ENCODE measurements around the gene SLC19A1.

SLC19A1 gene

DNA sequence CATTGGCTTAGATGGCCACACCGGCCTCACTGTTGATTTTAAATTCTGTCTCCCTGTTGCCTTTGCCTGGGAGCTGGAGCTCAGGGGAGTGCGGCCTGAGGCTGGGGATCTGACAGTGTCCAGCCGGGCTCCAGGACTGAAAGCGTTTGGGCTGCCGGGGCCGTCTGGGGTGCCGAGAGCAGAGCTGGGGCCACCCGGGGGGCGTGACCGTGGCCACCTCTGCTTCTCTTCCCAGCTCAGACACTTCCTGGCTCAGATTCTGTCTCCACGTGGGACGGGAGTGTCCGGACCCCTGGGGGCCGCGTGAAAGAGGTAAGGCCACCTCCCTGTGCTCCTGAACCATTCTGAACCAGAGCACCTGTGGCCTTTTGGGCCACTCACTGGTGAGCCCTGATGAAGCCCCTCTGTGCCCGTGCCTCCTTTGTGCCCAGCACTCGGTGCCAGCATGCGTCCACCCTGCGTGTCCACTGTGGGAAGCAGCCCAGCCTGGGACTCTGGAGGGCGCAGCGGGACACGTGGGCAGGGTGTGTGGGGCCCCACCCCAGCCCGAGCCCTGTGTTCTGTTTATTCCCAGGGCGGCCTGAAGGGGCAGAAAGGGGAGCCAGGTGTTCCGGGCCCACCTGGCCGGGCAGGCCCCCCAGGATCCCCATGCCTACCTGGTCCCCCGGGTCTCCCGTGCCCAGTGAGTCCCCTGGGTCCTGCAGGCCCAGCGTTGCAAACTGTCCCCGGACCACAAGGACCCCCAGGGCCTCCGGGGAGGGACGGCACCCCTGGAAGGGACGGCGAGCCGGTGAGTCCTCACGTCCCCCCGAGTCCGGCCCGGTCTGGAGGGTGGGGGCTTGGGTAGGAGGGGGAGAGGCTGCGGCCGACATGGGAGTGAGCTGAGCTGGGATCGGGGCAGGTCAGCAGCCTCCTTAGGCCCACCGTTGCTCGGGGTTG, 64.8 kb downstream of the SLC19A1 start:
- no peak for DNase-seq (ENCODE audit: low read depth in 1 of 2, low spot score in 1 of 2)
- no peak for TF ChIP-seq JUND (IDR thresholded peaks at IDR 0.05; ENCODE audit: low read depth)
- in situ Hi-C loops (cut with HindIII; ENCODE audit: low pct_unique_long_range_greater_than_20kb, low sequenced_read_pairs): no loop called here

DNA sequence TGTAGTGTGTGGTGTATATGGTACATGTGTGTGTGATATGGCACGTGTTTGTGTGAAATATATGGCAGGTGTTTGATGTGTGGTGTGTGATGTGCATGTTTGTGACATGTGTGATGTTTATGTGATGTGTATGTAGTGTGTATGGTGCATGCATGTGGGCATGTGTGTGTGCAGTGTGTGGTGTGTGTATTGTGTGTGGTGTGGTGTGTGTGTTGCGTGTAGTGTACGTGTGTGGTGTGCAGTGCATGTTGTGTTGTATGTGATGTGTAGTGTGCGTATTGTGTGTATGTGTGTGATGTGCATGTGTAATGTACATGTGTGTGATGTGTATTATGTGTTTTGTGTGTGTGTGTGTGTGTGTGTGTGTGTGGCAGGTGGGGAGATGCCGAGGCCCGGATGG, 65.7 kb downstream of the SLC19A1 start:
- DNase-seq (ENCODE audit: low read depth in 1 of 2, low spot score in 1 of 2): no peak
- in situ Hi-C loops (cut with HindIII; ENCODE audit: low pct_unique_long_range_greater_than_20kb, low sequenced_read_pairs): no loop called here
- no peak for TF ChIP-seq JUND (IDR thresholded peaks at IDR 0.05; ENCODE audit: low read depth)

DNA sequence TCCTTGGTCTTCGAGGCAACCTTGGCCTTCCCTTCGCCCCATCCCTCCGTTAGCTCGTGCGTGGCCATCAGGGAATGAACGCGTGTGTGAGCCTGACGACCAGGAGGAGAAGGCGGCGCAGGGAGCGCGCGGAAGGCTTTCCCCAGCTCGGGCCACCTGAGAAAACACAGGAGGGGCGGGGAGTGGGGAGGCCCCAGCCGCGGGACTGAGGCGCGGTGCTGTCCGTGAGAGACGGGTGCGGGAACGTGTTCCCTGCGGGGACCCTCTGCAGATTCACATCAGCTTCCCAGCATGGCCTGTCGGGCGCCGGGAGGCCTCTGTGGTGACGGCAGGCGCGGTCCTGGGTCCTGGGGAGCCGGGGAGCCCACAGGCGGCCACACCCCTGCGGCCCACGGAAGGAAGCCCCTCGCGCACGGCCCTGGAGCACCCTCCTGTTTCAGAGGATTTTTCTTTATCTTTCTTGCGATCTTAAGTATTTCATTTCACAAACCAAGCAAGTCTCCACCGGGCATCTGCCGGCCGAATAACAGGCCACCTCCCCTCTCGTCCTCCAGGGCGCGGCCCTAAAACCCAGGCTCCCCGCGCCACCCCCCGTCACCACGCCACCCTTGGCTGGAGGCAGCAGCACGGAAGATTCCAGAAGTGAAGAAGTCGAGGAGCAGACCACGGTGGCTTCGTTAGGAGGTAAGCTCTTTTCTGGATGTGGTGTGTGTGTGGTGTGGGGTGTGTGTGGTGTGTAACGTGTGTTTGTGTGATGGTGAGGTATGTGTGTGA, 66.3 kb downstream of the SLC19A1 start:
- TF ChIP-seq JUND (IDR thresholded peaks at IDR 0.05; ENCODE audit: low read depth): no peak
- no peak for DNase-seq (ENCODE audit: low read depth in 1 of 2, low spot score in 1 of 2)
- in situ Hi-C loops (cut with HindIII; ENCODE audit: low pct_unique_long_range_greater_than_20kb, low sequenced_read_pairs): no loop called here

DNA sequence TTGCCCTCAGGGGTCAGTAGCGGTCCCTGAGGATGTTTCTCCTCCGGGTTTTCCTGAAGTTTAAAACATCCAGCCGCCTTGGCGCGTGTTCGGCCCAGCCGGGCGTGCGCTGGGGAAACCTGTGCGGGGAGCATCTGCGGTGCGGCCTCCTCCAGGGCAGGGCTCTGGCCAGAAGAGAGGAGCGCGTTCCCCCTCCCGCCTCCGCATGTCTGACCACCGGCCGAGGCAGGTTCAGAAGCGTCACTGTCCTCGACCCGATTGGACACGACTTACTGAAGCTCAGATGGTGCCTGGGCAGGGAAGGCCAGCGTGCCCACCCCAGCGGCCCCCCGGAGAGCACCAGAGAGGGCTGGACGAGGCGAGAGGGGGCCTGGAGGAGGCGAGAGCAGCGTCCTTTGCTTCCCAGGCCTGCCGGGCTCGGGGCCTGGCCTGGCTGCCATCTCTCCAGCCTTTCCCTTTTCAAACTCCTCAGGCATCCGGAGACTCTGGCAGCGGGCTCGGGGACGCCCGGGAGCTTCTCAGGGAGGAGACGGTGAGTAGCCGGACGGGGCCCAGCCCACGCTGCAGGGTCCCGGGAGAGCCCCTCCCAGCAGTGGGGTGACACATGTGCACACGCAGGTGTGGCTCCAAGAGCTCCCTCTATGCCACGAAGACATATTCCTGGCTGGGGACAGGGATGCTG, 67.1 kb downstream of the SLC19A1 start:
- in situ Hi-C loops (cut with HindIII; ENCODE audit: low pct_unique_long_range_greater_than_20kb, low sequenced_read_pairs): no loop called here
- DNase-seq (ENCODE audit: low read depth in 1 of 2, low spot score in 1 of 2): no peak
- no peak for TF ChIP-seq JUND (IDR thresholded peaks at IDR 0.05; ENCODE audit: low read depth)

DNA sequence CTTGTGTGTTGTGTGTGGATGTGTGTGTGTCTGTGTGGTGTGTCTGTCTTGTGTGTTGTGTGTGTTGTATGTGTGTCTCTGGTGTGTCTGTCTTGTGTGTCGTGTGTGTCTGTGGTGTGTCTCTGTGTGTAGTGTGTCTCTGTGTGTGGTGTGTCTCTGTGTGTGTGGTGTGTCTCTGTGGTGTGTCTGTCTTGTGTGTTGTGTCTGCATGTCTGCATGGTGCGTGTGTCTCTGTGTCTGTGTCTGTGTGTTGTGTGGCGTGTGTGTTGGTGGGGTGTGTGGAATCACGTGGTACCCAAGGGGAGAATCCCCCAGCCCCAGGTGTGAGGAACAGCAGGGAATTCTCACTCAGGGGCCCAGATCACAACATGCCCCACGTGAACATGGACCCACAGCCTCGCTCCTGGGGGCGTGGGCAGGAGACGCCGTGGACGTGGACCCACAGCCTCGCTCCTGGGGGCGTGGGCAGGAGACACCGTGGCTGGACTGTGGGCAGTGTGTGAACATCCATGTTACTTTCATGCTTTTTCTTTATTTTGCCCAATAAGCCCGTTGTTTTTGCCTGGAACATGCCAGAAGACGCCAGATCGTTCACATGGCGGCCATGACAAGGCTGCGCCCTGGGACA, 67.8 kb downstream of the SLC19A1 start:
- in situ Hi-C loops (cut with HindIII; ENCODE audit: low pct_unique_long_range_greater_than_20kb, low sequenced_read_pairs): no loop called here
- no peak for DNase-seq (ENCODE audit: low read depth in 1 of 2, low spot score in 1 of 2)
- no peak for TF ChIP-seq JUND (IDR thresholded peaks at IDR 0.05; ENCODE audit: low read depth)

DNA sequence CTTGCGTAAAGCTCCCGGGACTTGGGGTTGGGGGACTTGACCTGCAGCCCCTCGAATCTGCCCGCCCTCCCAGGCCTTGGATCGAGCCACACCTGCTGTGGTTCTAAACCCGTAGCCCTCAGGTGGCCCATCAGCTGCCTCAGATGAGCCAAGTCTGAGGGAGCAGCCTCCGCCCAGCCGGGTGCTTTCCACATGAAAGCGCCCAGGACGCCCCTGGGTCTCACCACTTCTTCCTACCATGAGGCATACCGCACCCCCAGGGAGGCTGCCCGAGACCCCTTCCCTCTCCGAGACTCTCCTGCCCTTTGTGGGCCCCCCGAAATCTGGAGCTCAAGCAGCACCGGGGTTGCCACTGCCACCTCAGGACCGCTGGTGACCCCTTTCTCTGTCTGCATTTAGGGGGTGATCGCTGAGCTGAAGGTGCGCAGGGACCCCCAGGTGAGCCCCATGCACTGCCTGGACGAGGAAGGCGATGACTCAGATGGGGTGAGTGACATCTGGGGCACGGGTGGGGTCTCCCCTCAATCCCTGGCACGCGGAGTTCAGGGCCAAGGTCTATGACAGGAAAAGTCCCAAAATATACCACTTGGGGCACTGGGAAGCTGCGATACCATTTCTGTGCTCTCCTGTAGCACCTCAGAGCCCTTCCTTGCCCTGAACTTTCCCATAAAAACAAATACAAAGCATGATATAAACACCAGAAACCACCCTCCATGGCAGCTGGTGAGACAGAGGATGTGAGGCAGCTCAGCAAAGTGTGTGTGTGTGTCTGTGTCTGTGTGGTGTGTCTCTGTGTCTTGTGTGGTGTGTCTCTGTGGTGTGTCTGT, 68.5 kb downstream of the SLC19A1 start:
- in situ Hi-C loops (cut with HindIII; ENCODE audit: low pct_unique_long_range_greater_than_20kb, low sequenced_read_pairs): no loop called here
- DNase-seq (ENCODE audit: low read depth in 1 of 2, low spot score in 1 of 2): no peak
- TF ChIP-seq JUND (IDR thresholded peaks at IDR 0.05; ENCODE audit: low read depth): no peak

DNA sequence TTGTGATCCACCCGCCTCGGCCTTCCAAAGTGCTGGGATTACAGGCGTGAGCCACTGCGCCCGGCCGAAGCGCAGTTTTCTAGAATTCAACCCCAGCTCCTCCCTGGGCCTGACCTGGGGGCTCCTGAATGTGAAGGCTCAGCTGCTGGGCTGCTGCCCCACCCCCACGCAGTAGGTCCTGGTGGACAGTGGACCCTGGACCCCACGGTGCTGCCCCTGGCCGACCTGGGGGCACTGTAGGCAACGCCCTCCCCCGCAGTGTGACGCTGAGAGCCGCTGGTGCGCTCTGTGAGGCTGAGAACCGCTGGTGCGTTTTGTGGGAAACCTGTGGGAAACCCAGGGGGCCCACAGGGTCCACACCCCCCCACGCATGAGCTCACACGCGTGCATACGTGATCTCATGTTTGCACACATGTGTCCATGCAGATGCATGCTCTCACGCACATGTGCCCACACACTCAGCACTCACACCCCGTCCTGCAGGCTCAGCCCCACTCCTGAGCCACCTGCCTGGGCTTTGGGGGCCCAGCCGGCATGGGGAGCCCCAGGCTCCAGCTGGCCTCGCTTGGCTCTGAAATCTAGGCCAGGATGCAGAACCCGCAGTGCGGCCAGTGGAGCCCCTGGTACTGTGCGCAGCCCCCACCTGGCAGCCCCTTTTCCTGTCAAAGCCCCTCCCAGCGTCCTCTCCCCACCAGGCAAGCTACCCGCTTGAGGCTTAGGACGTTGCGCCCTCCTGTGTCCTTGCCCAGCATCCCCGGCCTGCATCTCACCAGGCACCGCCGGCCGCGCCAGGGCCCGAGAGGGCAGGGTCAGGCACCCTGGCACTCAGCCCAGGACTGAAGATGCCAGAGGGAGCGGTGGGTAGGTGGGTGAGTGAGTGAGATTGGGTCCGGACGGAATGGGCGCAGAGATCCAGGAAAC, 69.5 kb downstream of the SLC19A1 start:
- in situ Hi-C loops (cut with HindIII; ENCODE audit: low pct_unique_long_range_greater_than_20kb, low sequenced_read_pairs): no loop called here
- DNase-seq (ENCODE audit: low read depth in 1 of 2, low spot score in 1 of 2): no peak
- TF ChIP-seq JUND (IDR thresholded peaks at IDR 0.05; ENCODE audit: low read depth): no peak

DNA sequence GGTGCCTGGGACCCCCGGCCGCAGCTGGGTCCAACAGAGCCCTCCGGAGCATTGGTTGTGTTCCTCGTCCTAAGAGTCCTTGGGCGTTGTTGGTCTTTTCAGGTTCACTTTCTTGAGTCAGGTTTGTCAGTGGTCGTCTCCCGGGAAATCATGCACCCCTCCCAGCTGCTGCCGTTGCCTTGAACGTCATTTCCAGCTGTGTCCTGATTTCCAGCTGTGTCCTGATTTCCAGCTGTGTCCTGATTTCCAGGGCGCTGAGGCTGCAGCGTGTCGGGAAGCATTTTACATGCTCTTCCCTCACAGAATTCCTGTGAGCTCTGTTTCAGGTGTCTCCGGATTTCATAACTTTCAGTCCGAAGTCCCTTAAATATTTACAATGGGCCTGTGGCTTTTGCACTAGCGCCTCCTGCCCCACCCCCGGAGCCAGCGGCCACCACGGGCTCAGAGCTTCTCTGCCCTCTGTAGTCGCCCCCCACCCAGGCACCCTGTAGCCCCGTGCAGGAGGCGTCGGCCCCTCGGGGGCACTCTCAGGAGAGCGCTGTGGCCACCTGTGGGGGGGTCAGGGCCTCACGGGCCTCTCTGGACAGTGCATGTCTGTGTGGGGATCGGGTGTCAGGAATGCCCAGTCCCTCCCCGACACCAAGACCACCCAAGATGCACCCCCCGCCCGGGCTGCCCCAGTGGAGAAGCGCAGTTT, 70.6 kb downstream of the SLC19A1 start:
- no peak for DNase-seq (ENCODE audit: low read depth in 1 of 2, low spot score in 1 of 2)
- in situ Hi-C loops (cut with HindIII; ENCODE audit: low pct_unique_long_range_greater_than_20kb, low sequenced_read_pairs): no loop called here
- no peak for TF ChIP-seq JUND (IDR thresholded peaks at IDR 0.05; ENCODE audit: low read depth)

DNA sequence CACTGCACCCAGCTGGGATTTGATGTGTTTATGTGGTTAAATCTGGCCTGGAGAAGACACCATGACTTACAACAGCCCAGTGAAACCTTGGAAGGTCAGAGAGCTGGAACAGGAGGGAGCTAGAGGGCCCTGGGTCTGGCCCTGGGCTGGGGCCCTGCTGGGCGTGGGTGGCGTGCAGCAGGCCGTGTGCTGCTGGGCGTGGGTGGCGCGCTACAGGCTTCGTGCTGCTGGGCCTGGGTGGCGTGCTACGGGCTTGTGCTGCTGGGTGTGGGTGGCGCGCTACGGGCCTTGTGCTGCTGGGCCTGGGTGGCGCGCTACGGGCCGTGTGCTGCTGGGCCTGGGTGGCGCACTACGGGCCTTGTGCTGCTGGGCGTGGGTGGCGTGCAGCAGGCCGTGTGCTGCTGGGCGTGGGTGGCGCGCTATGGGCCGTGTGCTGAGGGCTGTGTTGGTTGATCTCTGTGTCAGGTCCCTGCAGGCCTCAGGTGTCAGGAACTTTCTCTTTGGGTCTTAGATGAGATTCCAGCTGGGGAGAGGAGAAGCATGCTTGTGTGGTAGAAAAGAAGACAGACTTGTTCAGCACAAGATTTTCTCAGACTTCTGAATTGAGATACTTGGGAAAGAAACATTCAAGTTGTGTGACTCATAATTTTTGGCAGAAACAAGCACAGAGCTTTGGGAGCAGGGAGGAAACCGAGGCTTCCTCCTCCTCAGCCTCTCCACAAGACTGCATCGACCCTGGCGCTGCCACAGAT, 71.3 kb downstream of the SLC19A1 start:
- in situ Hi-C loops (cut with HindIII; ENCODE audit: low pct_unique_long_range_greater_than_20kb, low sequenced_read_pairs): no loop called here
- DNase-seq (ENCODE audit: low read depth in 1 of 2, low spot score in 1 of 2): peak in 1 of 2 experiments; percentile 54
- no peak for TF ChIP-seq JUND (IDR thresholded peaks at IDR 0.05; ENCODE audit: low read depth)

DNA sequence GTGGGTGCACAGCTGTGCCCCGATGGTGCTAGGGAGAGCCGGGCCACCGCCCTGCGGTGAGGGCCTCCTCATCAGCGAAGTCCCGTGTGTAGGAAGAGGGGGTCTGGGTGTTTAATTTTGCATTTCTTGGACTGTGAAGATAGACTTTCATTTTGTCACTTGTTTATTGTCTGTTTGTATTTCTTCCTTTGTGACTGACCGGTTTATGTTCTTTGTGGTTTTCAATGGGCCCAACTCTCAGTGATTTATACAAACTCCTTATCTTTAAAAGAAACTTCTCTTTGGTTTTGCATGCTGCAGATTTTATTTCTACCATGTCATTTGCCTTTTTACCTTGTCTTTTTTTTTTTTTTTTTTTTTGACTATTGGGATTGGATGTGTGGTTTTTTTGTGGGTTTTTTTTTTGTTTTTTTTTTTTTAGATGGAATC, 72.1 kb downstream of the SLC19A1 start:
- in situ Hi-C loops (cut with HindIII; ENCODE audit: low pct_unique_long_range_greater_than_20kb, low sequenced_read_pairs): no loop called here
- DNase-seq (ENCODE audit: low read depth in 1 of 2, low spot score in 1 of 2): no peak
- no peak for TF ChIP-seq JUND (IDR thresholded peaks at IDR 0.05; ENCODE audit: low read depth)

All from T47D (cell line).